Mesendoderm (in vitro differentiated cells): Measurements from ENCODE around the gene SH3BP5. TPM values are rescaled to one million over a fixed set of nuclear protein-coding genes. Genes with fewer than 3 reads are reported as not detected.

Experiments
- small RNA-seq: library from polyadenylated mRNA; stranded (forward); fragments of <200 nt; extraction: miRNeasy Mini kit (QIAGEN cat#:217004); gene quantifications from one replicate; pipeline ENCODE3, GENCODE V24; 2013; ENCODE audit not compliant: insufficient read depth

The SH3BP5 gene

Small RNA genes within 50 kb of the gene (small RNA-seq; reads per million reads assigned to genes)
- gene HMGN2P7 (not detected), gene RNU6-454P (not detected)
